ENCODE results near the gene MRPL48. TPM values are rescaled to one million over a fixed set of nuclear protein-coding genes. Genes with fewer than 3 reads are reported as not detected.
"Not testable (repeated sequence)": the region's sequence is repeated elsewhere in the genome, so short reads cannot be mapped to it uniquely, and the experiment has no call there.

Gene MRPL48
- total RNA-seq, 1 donor from 2014 or later = 51.4 TPM

DNA sequence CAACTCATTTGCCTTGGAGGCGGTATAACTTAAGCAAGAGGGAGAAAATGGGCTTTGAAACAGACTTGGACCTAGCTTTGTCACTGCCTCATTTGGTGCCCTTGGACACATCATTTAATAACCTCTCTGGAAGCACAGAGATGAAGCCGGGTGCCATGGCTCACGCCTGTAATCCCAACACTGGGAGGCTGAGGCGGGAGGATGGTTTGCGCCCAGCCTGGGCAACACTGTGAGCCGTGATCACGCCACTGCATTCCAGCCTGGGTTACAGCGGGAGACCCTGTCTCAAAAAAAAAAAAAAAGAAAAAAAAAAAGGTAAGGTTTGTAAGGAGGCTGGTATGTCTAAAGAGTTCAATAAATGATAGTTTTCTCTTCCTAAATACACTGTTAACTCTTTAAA lies 88.2 kb downstream of the MRPL48 start:
- H3K4me1 Mint-ChIP-seq = peaks cover 30% of the 10 kb centered on the region
- DNase-seq (ENCODE audit: low read depth, low spot score) = no peak
- no peaks in the 10 kb centered on the region for H3K9me3 Mint-ChIP-seq
- H3K27me3 Mint-ChIP-seq (ENCODE audit: low read depth) = no peaks in the 10 kb centered on the region
- peaks cover 8% of the 10 kb centered on the region for H3K36me3 Mint-ChIP-seq (ENCODE audit: low read depth)
- H3K4me3 Mint-ChIP-seq = peak overlapping the region; percentile 99
- H3K27ac Mint-ChIP-seq (ENCODE audit: unreplicated experiment) = peak overlapping the region; percentile 99
- TF ChIP-seq, protein P1, sequence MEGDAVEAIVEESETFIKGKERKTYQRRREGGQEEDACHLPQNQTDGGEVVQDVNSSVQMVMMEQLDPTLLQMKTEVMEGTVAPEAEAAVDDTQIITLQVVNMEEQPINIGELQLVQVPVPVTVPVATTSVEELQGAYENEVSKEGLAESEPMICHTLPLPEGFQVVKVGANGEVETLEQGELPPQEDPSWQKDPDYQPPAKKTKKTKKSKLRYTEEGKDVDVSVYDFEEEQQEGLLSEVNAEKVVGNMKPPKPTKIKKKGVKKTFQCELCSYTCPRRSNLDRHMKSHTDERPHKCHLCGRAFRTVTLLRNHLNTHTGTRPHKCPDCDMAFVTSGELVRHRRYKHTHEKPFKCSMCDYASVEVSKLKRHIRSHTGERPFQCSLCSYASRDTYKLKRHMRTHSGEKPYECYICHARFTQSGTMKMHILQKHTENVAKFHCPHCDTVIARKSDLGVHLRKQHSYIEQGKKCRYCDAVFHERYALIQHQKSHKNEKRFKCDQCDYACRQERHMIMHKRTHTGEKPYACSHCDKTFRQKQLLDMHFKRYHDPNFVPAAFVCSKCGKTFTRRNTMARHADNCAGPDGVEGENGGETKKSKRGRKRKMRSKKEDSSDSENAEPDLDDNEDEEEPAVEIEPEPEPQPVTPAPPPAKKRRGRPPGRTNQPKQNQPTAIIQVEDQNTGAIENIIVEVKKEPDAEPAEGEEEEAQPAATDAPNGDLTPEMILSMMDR (conservative IDR thresholded peaks at IDR 0.05) = no peak

DNA sequence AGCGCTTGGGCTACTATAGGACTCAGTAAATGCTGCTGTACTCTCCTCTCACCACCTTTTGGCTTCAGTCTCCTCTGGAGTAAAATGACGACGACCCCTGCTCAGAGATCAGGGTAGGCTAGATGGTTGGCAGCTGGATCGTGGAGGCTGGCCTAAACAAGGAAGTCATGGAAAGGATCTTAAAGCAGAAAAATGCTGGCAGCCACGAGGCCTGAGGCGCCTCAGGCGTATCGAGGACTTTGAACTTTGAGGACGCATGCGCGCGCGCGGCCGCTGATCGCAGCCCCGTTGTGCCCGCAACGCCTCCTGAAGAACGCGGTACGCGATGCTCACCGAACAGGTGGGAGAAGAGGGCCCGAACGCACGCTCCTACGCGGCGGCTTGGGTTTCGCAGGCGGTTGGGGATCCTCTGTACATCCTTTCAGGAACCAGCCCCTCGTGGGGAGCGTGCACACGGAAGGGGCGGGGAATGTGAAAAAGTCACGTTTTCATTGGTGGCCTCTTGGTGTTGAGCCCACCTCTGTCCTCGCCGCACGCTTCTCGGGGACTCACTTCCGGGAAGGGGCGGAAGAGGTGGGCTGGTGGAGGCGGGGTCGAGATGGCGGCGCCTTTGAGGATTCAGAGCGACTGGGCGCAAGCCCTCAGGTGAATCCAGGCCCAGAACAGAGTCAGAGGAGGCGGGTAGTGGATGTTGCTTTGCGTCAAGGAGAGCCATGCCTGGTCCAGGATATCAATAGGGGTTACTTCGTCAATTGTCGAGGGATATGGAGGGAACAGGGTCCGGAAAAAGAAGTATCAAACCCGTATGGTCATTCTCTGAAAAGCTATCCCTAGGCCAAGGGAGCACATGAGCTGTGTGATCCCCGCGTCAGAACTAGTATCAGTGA lies 89.0 kb downstream of the MRPL48 start, which contains the start of the genes COA4 and PAAF1:
Gene COA4, minus strand, starts transcription at position 423 of the 887 bp plus-strand sequence. CDS start 3,468 bp downstream, outside the sequence.
Gene PAAF1, plus strand, starts transcription at position 576 of the 887 bp plus-strand sequence. Its CDS starts 23 bp downstream, at position 599.
- H3K27ac Mint-ChIP-seq (ENCODE audit: unreplicated experiment) = peak within 1 kb of the TSS; percentile 99
- H3K4me3 Mint-ChIP-seq = peak within 1 kb of the TSS; percentile 99
- no peaks in the 10 kb centered on the region for H3K27me3 Mint-ChIP-seq (ENCODE audit: low read depth)
- H3K4me1 Mint-ChIP-seq = peaks cover 30% of the 10 kb centered on the region
- DNase-seq (ENCODE audit: low read depth, low spot score) = peak; percentile 80
- TF ChIP-seq, protein P1 (conservative IDR thresholded peaks at IDR 0.05) = no peak
- H3K36me3 Mint-ChIP-seq (ENCODE audit: low read depth) = peaks cover 8% of the 10 kb centered on the region
- no peaks in the 10 kb centered on the region for H3K9me3 Mint-ChIP-seq

DNA sequence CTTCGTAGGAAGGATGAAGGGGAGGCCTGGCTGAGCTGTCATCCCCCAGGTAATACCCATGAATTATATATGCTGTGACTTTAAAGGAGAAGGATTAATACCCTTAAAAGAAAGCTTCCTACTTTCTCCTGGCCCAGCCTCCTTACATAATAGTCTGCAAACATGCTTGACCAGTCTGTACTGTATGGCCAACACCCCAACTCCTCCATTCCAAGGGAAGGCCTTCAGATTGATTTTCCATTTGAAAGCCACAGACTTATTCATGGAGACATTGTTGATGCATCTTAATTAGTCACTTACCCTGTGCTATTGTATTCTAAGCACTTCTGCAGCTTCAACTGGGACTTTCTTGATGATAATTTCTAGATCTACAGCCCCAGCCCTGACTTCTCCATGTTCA lies 91.1 kb downstream of the MRPL48 start:
- Mint-ChIP-seq H3K4me3 (peak overlapping the region; percentile 57), H3K36me3 (ENCODE audit: low read depth) (peaks cover under 1% of the 10 kb centered on the region), H3K27ac (ENCODE audit: unreplicated experiment) (no peak overlapping the region), H3K9me3 (no peaks in the 10 kb centered on the region), H3K4me1 (peaks cover 30% of the 10 kb centered on the region), H3K27me3 (ENCODE audit: low read depth) (no peaks in the 10 kb centered on the region)
- DNase-seq (ENCODE audit: low read depth, low spot score) = no peak
- TF ChIP-seq, protein P1 (conservative IDR thresholded peaks at IDR 0.05) = no peak

DNA sequence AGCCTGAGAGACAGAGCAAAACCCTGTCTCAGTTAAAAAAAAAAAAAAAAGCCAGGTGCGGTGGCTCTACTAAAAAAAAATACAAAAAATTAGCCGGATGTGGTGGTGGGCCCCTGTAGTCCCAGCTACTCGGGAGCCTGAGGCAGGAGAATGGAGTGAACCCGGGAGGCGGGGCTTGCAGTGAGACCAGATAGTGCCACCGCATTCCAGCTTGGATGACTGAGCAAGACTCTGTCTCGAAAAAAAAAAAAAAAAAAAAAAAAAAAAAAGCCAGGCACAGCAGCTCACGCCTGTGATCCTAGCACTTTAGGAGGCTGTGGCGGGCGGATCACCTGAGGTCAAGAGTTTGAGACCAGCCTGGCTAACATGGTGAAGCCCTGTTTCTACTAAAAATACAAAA lies 92.8 kb downstream of the MRPL48 start:
- H3K27ac Mint-ChIP-seq (ENCODE audit: unreplicated experiment); DNase-seq (ENCODE audit: low read depth, low spot score); H3K36me3 Mint-ChIP-seq (ENCODE audit: low read depth): not testable (repeated sequence)

DNA sequence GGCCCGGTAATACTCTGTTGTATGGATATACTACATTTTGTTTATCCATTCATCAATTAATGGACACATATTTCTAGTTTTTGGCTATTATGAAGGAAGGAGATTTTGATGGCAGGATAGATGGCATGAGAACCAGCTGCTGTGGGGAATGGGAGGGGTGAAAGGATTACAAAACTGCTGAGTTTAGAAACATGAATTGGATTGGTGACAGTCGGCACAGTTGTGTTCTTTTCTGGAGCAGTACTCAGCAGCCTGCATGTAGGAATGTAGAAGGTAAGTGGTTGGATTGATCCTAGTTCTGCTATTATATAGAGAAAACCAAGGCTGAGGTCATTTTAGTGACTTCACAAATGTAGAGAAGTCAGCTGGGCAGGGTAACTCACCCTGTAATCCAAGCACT lies 96.2 kb downstream of the MRPL48 start:
- no peak overlapping the region for H3K4me3 Mint-ChIP-seq
- no peak overlapping the region for H3K27ac Mint-ChIP-seq (ENCODE audit: unreplicated experiment)
- H3K27me3 Mint-ChIP-seq (ENCODE audit: low read depth) = no peaks in the 10 kb centered on the region
- DNase-seq (ENCODE audit: low read depth, low spot score) = no peak
- peaks cover 2% of the 10 kb centered on the region for H3K36me3 Mint-ChIP-seq (ENCODE audit: low read depth)
- peaks cover 2% of the 10 kb centered on the region for H3K9me3 Mint-ChIP-seq
- H3K4me1 Mint-ChIP-seq = peaks cover 7% of the 10 kb centered on the region
- TF ChIP-seq, protein P1 (conservative IDR thresholded peaks at IDR 0.05) = no peak

More for the DNA sequence above, 92.8 kb downstream of the MRPL48 start:
- H3K9me3 Mint-ChIP-seq; H3K27me3 Mint-ChIP-seq (ENCODE audit: low read depth); H3K4me3 Mint-ChIP-seq: not testable (repeated sequence)
- H3K4me1 Mint-ChIP-seq = peaks cover 20% of the 10 kb centered on the region

DNA sequence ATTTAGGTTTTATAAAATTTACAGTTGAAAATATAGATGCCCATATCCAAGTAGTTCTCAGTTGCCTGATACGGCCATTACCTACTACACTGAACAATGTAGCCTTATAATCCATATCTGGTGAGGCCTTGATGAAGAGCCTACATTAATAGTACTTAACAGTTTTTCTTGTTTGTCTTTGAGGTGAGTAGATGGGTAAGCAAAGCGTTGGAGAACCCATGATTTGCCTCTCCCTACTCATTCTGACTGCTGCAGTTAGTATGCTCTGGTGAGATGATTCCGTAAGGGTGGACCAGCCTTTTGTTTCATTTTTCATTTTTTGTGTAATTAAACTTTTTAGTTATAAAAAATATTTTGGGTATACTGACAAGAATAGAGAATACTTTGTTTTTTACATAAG lies 100.6 kb downstream of the MRPL48 start:
- no peak for DNase-seq (ENCODE audit: low read depth, low spot score)
- Mint-ChIP-seq H3K4me1 (peaks cover 7% of the 10 kb centered on the region), H3K4me3 (no peak overlapping the region), H3K27me3 (ENCODE audit: low read depth) (no peaks in the 10 kb centered on the region), H3K27ac (ENCODE audit: unreplicated experiment) (no peak overlapping the region), H3K36me3 (ENCODE audit: low read depth) (peaks cover 2% of the 10 kb centered on the region), H3K9me3 (peaks cover 2% of the 10 kb centered on the region)
- TF ChIP-seq, protein P1 (conservative IDR thresholded peaks at IDR 0.05) = no peak

All from neural crest cell (in vitro differentiated cells).